A549 (cell line): ENCODE data around the gene PPP1R7. TPM values are rescaled to one million over a fixed set of nuclear protein-coding genes. Genes with fewer than 3 reads are reported as not detected.

ENCODE experiments used
- ATAC-seq, 2 experiments: fragments of 200-7000 bp in 1 of 2; fragments of >200 bp in 1 of 2; cut with Nextera tagmentation in 1 of 2; cut with Tn5 transposase in 1 of 2; 3 replicates each; pipeline versions ENCODE4 v1.8.0 to v1.9.1; 2018 to 2020; ENCODE audit warnings: mild to moderate bottlenecking in 1 of 2, moderate library complexity in 1 of 2
- CTCF ChIA-PET: fragments of 300-600 bp; sonication (Branson Sonifier 250); formaldehyde crosslinking; extraction: SDS; loops from one replicate; lab custom pipeline; 2021; ENCODE audit warnings: antibody characterized with exemption, inconsistent platforms; lab: Yijun Ruan, JAX
- POLR2A ChIA-PET: fragments of 350-600 bp; formaldehyde crosslinking; extraction: SDS; loops from one replicate; lab custom pipeline; 2021; ENCODE audit warnings: antibody characterized with exemption, inconsistent platforms; lab: Yijun Ruan, JAX
- DNase-seq, 2 experiments: peaks; one replicate each; pipeline versions ENCODE4 v3.0.0 to v3.0.0-alpha.2; 2011 to 2016; ENCODE audit warnings: low read depth in 1 of 2, low spot score in 1 of 2
- FAIRE-seq: peaks from 2 replicates; lab custom pipeline; 2011; peaks lifted over from hg19 to GRCh38; lab: Jason Lieb, UNC
- H3K27ac ChIP-seq, 2 experiments: fragments of >200 bp; sonication (Bioruptor Twin); formaldehyde crosslinking; 3 replicates each; pipeline ENCODE4 v1.5.1; 2016 to 2017
- H3K4me1 ChIP-seq: fragments of >200 bp; sonication (Bioruptor Twin); formaldehyde crosslinking; 3 replicates; pipeline ENCODE4 v1.6.1; 2016
- H3K4me2 ChIP-seq: fragments of >200 bp; sonication (Bioruptor Twin); formaldehyde crosslinking; 3 replicates; pipeline ENCODE4 v1.6.1; 2016
- H3K4me3 ChIP-seq: fragments of >200 bp; sonication (Bioruptor Twin); formaldehyde crosslinking; 3 replicates; pipeline ENCODE4 v1.5.1; 2016
- H3K9me3 ChIP-seq: fragments of >200 bp; sonication (Bioruptor Twin); formaldehyde crosslinking; 3 replicates; pipeline ENCODE4 v1.6.1; 2016
- ATOH8 ChIP-seq: fragments of 250-450 bp; sonication (Bioruptor Pico); IDR thresholded peaks from 2 replicates; pipeline ENCODE4 v1.5.0; 2020; ENCODE audit warnings: low read depth, mild to moderate bottlenecking, moderate library complexity
- BCL3 ChIP-seq: fragments of >200 bp; sonication (Bioruptor Twin); formaldehyde crosslinking; IDR thresholded peaks from 3 replicates; pipeline ENCODE4 v1.6.1; 2016
- CBX2 ChIP-seq: fragments of 200-600 bp; sonication (generic); IDR thresholded peaks from 2 replicates; pipeline ENCODE4 v1.6.1; 2016; ENCODE audit warnings: low read depth, mild to moderate bottlenecking, borderline replicate concordance
- CBX8 ChIP-seq: fragments of 200-600 bp; sonication (generic); IDR thresholded peaks from 2 replicates; pipeline ENCODE4 v1.6.1; 2016
- CHD2 ChIP-seq: fragments of 150-350 bp; IDR thresholded peaks from 2 replicates; pipeline ENCODE4 v1.6.1; 2014; ENCODE audit warnings: low read length; ENCODE audit not compliant: partially characterized antibody
- CTCF ChIP-seq: fragments of >200 bp; sonication (Bioruptor Twin); formaldehyde crosslinking; IDR thresholded peaks from 3 replicates; pipeline ENCODE4 v1.5.1; 2016
- EHMT2 ChIP-seq: fragments of 200-600 bp; sonication (generic); IDR thresholded peaks from 2 replicates; pipeline ENCODE4 v1.6.1; 2016; ENCODE audit warnings: antibody characterized with exemption, low read depth, mild to moderate bottlenecking, moderate library complexity
- HDAC2 ChIP-seq: fragments of 200-600 bp; sonication (generic); IDR thresholded peaks from 2 replicates; pipeline ENCODE4 v1.6.1; 2016
- HES2 ChIP-seq: fragments of >200 bp; sonication (Bioruptor Twin); formaldehyde crosslinking; IDR thresholded peaks from 2 replicates; pipeline ENCODE4 v1.6.1; 2016
- HEYL ChIP-seq: fragments of 250-450 bp; sonication (Bioruptor Pico); IDR thresholded peaks from 2 replicates; pipeline ENCODE4 v1.8.0; 2021; ENCODE audit warnings: mild to moderate bottlenecking, moderate library complexity
- HOXA7 ChIP-seq: fragments of 250-450 bp; sonication (Bioruptor Pico); IDR thresholded peaks from 2 replicates; pipeline ENCODE4 v1.5.0; 2020; ENCODE audit warnings: mild to moderate bottlenecking, moderate library complexity
- HOXB5 ChIP-seq: fragments of 250-450 bp; sonication (Bioruptor Pico); IDR thresholded peaks from 2 replicates; pipeline ENCODE4 v1.5.0; 2020; ENCODE audit warnings: mild to moderate bottlenecking, moderate library complexity
- KDM1A ChIP-seq: fragments of 200-600 bp; sonication (generic); IDR thresholded peaks from 2 replicates; pipeline ENCODE4 v1.6.1; 2016; ENCODE audit warnings: low read depth, mild to moderate bottlenecking
- MAX ChIP-seq: IDR thresholded peaks from 2 replicates; pipeline ENCODE4 v1.6.1; 2012
- MYC ChIP-seq: IDR thresholded peaks from 2 replicates; pipeline ENCODE4 v1.6.1; 2012; ENCODE audit warnings: mild to moderate bottlenecking, inconsistent platforms, low read length, improper control_type of control experiment, borderline replicate concordance
- NPAS2 ChIP-seq: fragments of 250-450 bp; sonication (Bioruptor Pico); IDR thresholded peaks from 2 replicates; pipeline ENCODE4 v1.8.0; 2022; ENCODE audit warnings: mild to moderate bottlenecking, moderate library complexity, borderline replicate concordance
- PBX3 ChIP-seq: IDR thresholded peaks from 2 replicates; pipeline ENCODE4 v1.6.1; 2012
- POLR2A ChIP-seq: IDR thresholded peaks from 2 replicates; pipeline ENCODE4 v1.6.1; 2012; ENCODE audit warnings: mild to moderate bottlenecking, low read length
- POLR2AphosphoS2 ChIP-seq: conservative IDR thresholded peaks from 2 replicates; pipeline ENCODE4 v1.6.1; 2012; ENCODE audit warnings: low read length, improper control_type of control experiment, inconsistent platforms
- RARB ChIP-seq: fragments of 250-450 bp; sonication (Bioruptor Pico); IDR thresholded peaks from 2 replicates; pipeline ENCODE4 v1.8.0; 2021; ENCODE audit warnings: mild to moderate bottlenecking, moderate library complexity
- RNF2 ChIP-seq: fragments of 200-600 bp; sonication (generic); IDR thresholded peaks from 2 replicates; pipeline ENCODE4 v1.6.1; 2016; ENCODE audit warnings: low read depth, mild to moderate bottlenecking, antibody characterized with exemption, moderate library complexity, borderline replicate concordance
- TFCP2L1 ChIP-seq: fragments of 250-450 bp; sonication (Bioruptor Pico); IDR thresholded peaks from 2 replicates; pipeline ENCODE4 v1.5.0; 2021; ENCODE audit warnings: mild to moderate bottlenecking
- TP53 ChIP-seq: fragments of 250-450 bp; sonication (Bioruptor Pico); IDR thresholded peaks from 2 replicates; pipeline ENCODE4 v1.5.0; 2021; ENCODE audit warnings: mild to moderate bottlenecking, moderate library complexity
- USF2 ChIP-seq: fragments of 450-650 bp; IDR thresholded peaks from 2 replicates; pipeline ENCODE4 v1.6.1; 2014; ENCODE audit warnings: antibody characterized with exemption
- ZC3H11A ChIP-seq: fragments of 450-650 bp; IDR thresholded peaks from 2 replicates; pipeline ENCODE4 v1.6.1; 2014; ENCODE audit warnings: antibody characterized with exemption, mild to moderate bottlenecking
- ZFP36 ChIP-seq: fragments of 450-650 bp; IDR thresholded peaks from 2 replicates; pipeline ENCODE4 v1.6.1; 2014; ENCODE audit warnings: borderline replicate concordance; ENCODE audit not compliant: partially characterized antibody
- ZNF302 ChIP-seq: fragments of 250-450 bp; sonication (Bioruptor Pico); IDR thresholded peaks from 2 replicates; pipeline ENCODE4 v1.9.0; 2021; ENCODE audit warnings: inconsistent platforms, mild to moderate bottlenecking, moderate library complexity
- WGBS: methylation state at CpG from one replicate; pipeline ENCODE4 v1.1.6; 2017; ENCODE audit errors: missing lambda C conversion rate; 5-methylcytosine and 5-hydroxymethylcytosine counted together
- polyA plus RNA-seq, 4 experiments: library from polyadenylated mRNA; depleted of rRNA in 3 of 4; stranded (reverse); fragments of >200 nt; fragmentation: RNase III in 1 of 4; extraction: RNeasy Plus Mini Kit Qiagen cat#74134 plus additional on column Dnase treatment in 1 of 4; gene quantifications; 2 replicates in 3 of 4; 3 replicates in 1 of 4; pipeline ENCODE4 v1.2.3, GENCODE V29; 2011 to 2017

Gene PPP1R7
- polyA plus RNA-seq, 2 of the 4 experiments (the other 2 are of a cell fraction), result 76.4 to 124 TPM

GRCh38 chr2:241112592-241112991 lies 37.7 kb upstream of the PPP1R7 start:
- Histone ChIP-seq H3K4me2 (no peak overlapping the region), H3K27ac (no peak overlapping the region), H3K9me3 (no peaks in the 10 kb centered on the region), H3K4me3 (no peak overlapping the region), H3K4me1 (no peaks in the 10 kb centered on the region)
- no peak for DNase-seq
- WGBS, result 88% methylated on average over 8 of the region's 8 CpGs
- no peak for ATAC-seq
- TF ChIP-seq ATOH8 (CRISPR knock-in tag) (no peak), HDAC2 (no peak), RNF2 (no peak), HEYL (CRISPR knock-in tag) (no peak), HES2 (no peak), TP53 (CRISPR knock-in tag) (no peak), CTCF (no peak), NPAS2 (CRISPR knock-in tag) (no peak), MYC (no peak), PBX3 (no peak), USF2 (no peak)
- ChIA-PET CTCF (interaction anchor here (1.1 to 1.4 kb wide), 3 partner anchors 8 to 198 kb away, joined by 3 read pairs; no protein-coding TSS in a partner anchor), POLR2A (no interaction called here)
- no peak for FAIRE-seq

- 92% methylated on average over 11 of the region's 11 CpGs for WGBS
- H3K9me3 ChIP-seq, result no peaks in the 10 kb centered on the region
- DNase-seq, result no peak
- POLR2A ChIA-PET, result no interaction called here
- TF ChIP-seq POLR2A (no peak), CHD2 (no peak), USF2 (no peak), KDM1A (no peak), EHMT2 (no peak), CBX8 (no peak), POLR2AphosphoS2 (no peak)
- FAIRE-seq, result no peak
- ATAC-seq, result no peak
- CTCF ChIA-PET, result no interaction called here
- no peaks in the 10 kb centered on the region for H3K4me1 ChIP-seq
- no peak overlapping the region for H3K27ac ChIP-seq
- H3K4me3 ChIP-seq, result no peak overlapping the region
- H3K4me2 ChIP-seq, result no peak overlapping the region
Measured at GRCh38 chr2:241114836-241115235, 35.4 kb upstream of the PPP1R7 start.

- 83% methylated on average over 8 of the region's 8 CpGs for WGBS
- POLR2A ChIA-PET, result no interaction called here
- Histone ChIP-seq H3K4me3 (no peak overlapping the region), H3K4me1 (no peaks in the 10 kb centered on the region), H3K9me3 (no peaks in the 10 kb centered on the region), H3K27ac (no peak overlapping the region), H3K4me2 (no peak overlapping the region)
- no peak for DNase-seq
- ATAC-seq, result no peak
- CTCF ChIA-PET, result no interaction called here
- no peak for FAIRE-seq
- TF ChIP-seq ZFP36, result no peak
- no peak for TF ChIP-seq PBX3
- TF ChIP-seq MAX, result no peak
- no peak for TF ChIP-seq ZNF302 (CRISPR knock-in tag)
- TF ChIP-seq RARB (CRISPR knock-in tag), result no peak
- no peak for TF ChIP-seq CBX2
- no peak for TF ChIP-seq CBX8
- no peak for TF ChIP-seq HOXA7 (CRISPR knock-in tag)
- TF ChIP-seq TFCP2L1 (CRISPR knock-in tag), result no peak
- TF ChIP-seq ZC3H11A, result no peak
- no peak for TF ChIP-seq BCL3
- TF ChIP-seq HOXB5, result no peak
- TF ChIP-seq HES2, result no peak
Measured at GRCh38 chr2:241115361-241115760, 34.9 kb upstream of the PPP1R7 start.
